ENCODE results near the gene PLIN3.

GRCh38 chr19:4816202-4816949 lies 51.1 kb downstream of the PLIN3 start:
- TF ChIP-seq CTCF (IDR thresholded peaks at IDR 0.05; ENCODE audit: extremely low read depth in 1 of 2, insufficient read depth in 1 of 2, low read depth in 1 of 2, low read length in 2 of 2) (no peak), POLR2A (IDR thresholded peaks at IDR 0.05; ENCODE audit: low read depth, low read length) (no peak), FOS (IDR thresholded peaks at IDR 0.05; ENCODE audit: borderline replicate concordance, insufficient read depth, low read length) (no peak), JUN (IDR thresholded peaks at IDR 0.05; ENCODE audit: borderline replicate concordance, insufficient read depth, insufficient read length, low read depth) (no peak), EZH2 (IDR thresholded peaks at IDR 0.05; ENCODE audit: borderline replicate concordance, low read depth, low read length, severe bottlenecking) (no peak), POLR2AphosphoS5 (IDR thresholded peaks at IDR 0.05; ENCODE audit: insufficient read depth, low read depth, low read length) (no peak)
- TF ChIP-seq, protein P1, sequence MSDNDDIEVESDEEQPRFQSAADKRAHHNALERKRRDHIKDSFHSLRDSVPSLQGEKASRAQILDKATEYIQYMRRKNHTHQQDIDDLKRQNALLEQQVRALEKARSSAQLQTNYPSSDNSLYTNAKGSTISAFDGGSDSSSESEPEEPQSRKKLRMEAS (IDR thresholded peaks at IDR 0.05; ENCODE audit: insufficient read depth, insufficient read length): no peak
